GM21737 (cell line): ENCODE results near the gene PATJ.
"Not testable (repeated sequence)": the region's sequence is repeated elsewhere in the genome, so short reads cannot be mapped to it uniquely, and the experiment has no call there.

Experiments
- ATAC-seq: cut with Tn5 transposase; IDR thresholded peaks from one replicate; pipeline ENCODE4 v1.9.1; 2021; ENCODE audit warnings: mild to moderate bottlenecking, moderate library complexity; ENCODE audit not compliant: unreplicated experiment

PATJ gene

GRCh38 chr1:61875198-61875597 lies 132.9 kb downstream of the PATJ start:
- no peak for ATAC-seq

GRCh38 chr1:61879887-61880474 lies 137.7 kb downstream of the PATJ start:
- not testable (repeated sequence) for ATAC-seq

DNA sequence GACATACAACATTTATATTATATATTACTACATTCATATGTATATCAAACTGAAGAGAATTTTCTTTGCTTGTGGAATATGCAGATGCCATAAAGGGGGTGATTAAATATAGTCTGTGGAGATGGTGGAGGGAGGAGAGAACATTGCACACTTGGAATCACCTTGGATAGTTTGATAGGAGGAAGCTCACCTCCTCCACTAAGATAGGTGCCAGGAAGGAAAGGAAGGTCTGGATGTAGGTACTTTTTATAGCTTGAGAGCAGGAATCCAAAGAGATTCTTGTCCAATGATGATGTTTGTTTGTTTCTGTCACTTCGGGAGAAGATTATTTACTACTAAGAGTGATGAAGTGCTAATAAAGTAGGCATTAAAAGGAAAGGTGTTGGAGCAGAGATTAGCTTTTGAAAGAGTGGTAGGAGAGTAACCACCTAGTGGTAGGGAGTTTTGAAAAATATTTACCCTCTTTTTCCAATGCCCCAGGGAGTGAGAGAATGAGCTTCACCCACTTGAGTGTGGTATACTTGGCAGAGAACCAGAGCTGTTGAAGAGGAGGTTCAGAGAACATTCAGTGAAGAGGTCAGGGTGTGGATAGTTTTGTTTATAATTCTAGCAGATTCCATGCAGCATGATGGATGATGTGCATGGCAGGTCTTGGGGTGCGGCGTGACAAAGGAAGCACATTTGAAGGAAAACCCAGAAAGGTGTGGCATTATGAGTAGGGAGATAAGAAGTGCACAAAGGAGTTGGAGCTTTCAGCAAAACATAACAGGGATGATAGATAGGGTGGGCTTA lies 145.0 kb downstream of the PATJ start:
- no peak for ATAC-seq

DNA sequence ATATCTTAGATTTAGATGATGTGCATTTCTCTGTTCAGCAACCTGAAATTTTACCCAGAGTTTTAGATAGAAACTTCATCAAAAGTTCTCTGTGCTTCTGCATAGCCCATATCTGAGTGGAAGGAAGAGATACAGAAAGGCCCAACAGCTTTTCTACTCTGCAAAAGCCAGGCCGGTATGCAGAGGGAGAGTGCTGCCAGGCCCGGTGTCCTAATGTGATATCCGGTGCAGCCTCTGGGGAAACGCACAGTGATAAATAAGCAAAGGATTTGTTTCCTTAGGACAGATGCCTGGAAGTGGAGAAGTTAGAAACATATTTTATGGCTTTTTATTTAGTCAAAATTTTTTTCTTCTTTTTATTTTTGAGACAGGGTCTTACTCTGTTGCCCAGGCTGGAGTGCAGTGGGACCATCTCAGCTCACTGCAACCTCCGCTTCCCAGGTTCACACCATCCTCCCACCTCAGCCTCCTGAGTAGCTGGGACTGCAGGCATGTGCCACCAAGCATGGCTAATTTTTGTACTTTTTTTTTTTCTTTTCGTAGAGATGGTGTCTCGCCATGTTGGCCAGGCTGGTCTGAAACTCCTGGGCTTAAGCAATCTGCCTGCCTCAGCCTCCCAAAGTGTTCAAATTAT lies 145.8 kb downstream of the PATJ start:
- ATAC-seq = no peak

GRCh38 chr1:61888808-61889207 lies 146.5 kb downstream of the PATJ start:
- no peak for ATAC-seq

GRCh38 chr1:61890435-61890834 lies 148.2 kb downstream of the PATJ start:
- not testable (repeated sequence) for ATAC-seq

DNA sequence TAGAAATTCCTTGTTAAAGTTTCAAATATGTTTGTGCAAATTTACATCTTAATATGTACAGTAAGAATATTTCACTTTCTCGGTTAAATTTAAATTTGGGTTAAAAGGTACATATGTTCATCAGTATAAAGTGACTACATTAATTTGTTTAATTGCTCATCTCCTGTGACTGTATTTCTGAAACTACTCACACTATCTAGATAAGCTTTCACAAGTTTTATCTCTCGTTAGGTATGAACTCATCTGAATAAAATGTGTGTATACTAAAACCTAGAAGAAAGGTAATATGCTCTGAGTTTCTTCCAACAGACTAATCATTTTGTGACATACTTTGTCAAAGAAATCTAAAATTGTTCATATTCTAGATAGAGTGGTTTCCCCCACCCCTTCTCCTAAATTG lies 150.7 kb downstream of the PATJ start:
- no peak for ATAC-seq

DNA sequence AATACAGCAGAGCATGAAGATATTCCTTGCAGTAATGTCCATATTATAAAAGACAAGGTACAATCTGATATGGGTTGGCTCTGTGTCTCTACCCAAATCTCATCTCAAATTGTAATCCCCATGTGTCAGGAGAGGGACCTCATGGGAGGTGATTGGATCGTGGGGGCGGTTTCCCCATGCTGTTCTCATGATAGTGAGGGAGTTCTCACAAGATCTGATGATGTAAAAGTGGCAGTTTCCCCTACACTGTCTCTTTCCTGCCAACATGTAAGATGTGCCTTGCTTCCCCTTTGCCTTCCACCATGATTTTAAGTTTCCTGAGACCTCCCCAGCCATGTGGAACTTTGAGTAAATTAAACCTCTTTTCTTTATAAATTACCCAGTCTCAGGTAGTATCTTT lies 152.0 kb downstream of the PATJ start:
- ATAC-seq = not testable (repeated sequence)

DNA sequence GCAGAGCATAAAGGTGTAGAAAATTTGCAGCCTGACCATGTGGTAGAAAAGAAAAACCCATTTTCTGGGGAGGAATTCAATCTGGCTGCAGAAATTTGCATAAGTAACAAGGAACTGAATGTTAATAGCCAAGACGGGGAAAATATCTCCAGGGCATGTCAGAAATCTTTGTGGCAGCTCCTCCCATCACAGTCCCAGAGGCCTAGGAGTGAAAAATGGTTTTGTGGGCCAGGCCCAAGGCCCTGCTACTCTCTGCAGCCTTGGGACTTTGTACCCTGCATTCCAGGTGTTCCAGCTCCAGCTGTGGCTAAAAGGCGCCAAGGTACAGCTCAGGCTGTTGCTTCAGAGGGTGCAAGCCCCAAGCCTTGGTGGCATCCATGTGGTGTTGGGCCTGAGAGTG lies 152.9 kb downstream of the PATJ start:
- no peak for ATAC-seq

DNA sequence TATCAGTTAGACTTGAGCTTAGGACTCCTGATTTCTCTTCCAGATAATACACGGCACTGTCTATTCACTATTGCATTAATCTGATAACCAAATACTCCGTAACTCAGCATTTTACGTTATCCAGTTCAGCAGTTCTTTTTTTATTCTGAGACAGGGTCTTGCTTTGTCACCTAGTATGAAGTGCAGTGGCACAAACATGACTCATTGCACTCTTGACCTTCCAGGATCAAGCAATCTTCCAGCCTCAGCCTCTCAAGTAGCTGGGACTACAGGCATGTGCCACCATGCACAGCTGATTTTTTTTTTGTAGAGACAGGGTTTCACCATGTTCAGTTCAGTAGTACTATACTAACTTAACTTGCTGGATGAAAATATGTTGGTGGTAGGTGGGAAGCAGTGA lies 156.4 kb downstream of the PATJ start:
- no peak for ATAC-seq

DNA sequence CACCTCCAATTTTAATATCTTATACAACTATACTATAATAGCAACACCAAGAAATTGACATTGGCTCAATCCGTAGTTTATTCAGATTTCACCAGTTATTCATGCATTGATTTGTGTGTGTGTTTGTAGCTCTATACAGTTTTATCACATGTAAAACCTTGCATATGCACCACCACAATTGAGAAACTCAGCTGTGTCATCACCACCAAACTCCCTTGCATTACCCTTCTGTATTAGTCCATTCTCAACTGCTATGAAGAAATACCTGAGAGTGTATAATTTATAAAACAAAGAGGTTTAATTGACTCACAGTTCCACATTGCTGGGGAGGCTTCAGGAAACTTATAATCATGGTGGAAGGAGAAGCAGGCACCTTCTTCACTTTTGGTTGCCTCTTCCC lies 162.1 kb downstream of the PATJ start:
- no peak for ATAC-seq

DNA sequence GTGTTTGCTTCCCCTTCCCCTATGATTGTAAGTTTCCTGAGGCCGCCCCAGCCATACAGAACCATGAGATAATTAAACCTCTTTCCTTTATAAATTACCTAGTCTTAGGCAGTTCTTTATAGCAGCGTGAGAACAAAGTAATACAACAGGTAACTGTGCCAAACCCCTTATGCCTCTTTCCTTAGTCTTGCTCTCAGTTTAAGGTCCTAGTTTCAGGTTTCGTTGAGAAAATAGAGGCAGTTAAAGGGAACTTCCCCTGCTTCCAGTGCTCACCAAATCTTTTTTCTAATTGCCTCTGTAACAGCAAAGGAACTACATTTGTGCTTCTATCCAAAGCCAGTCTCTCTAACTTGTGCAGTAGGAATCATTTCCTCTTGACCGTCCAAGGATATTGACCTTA lies 164.8 kb downstream of the PATJ start:
- no peak for ATAC-seq

- no peak for ATAC-seq
Measured at GRCh38 chr1:61910035-61910434, 167.8 kb downstream of the PATJ start.

- ATAC-seq = no peak
Measured at GRCh38 chr1:61914823-61915482, 172.7 kb downstream of the PATJ start.

GRCh38 chr1:61921435-61921834 lies 179.2 kb downstream of the PATJ start:
- no peak for ATAC-seq

DNA sequence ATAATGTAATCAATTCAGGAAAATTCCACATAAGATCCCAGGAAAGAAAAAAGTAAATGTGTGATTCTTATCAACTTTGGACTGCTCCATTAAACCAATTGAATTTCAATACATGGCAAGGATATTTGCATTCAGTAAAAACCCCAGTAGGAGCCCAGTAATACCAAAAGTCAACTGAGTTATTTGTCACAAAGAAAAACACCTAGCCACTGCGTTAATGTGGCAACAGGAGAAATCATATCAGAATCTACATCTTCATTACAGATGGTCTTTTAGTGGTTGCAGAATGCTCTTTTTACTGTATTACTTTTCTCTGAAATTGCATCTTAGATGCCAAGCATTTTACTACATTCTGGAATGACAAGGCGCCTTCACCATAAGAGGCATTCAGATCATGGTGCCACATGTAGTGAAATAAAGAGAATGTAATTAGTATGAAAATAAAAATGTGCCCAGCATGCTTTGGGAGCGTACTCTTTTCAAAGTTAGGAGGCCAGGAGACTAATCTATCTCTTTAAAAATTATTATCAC lies 180.7 kb downstream of the PATJ start:
- no peak for ATAC-seq

- no peak for ATAC-seq
Measured at GRCh38 chr1:61925591-61926298, 183.5 kb downstream of the PATJ start.

- no peak for ATAC-seq
Measured at GRCh38 chr1:61926597-61926996, 184.3 kb downstream of the PATJ start.

GRCh38 chr1:61930116-61930645 lies 187.9 kb downstream of the PATJ start:
- ATAC-seq = no peak

DNA sequence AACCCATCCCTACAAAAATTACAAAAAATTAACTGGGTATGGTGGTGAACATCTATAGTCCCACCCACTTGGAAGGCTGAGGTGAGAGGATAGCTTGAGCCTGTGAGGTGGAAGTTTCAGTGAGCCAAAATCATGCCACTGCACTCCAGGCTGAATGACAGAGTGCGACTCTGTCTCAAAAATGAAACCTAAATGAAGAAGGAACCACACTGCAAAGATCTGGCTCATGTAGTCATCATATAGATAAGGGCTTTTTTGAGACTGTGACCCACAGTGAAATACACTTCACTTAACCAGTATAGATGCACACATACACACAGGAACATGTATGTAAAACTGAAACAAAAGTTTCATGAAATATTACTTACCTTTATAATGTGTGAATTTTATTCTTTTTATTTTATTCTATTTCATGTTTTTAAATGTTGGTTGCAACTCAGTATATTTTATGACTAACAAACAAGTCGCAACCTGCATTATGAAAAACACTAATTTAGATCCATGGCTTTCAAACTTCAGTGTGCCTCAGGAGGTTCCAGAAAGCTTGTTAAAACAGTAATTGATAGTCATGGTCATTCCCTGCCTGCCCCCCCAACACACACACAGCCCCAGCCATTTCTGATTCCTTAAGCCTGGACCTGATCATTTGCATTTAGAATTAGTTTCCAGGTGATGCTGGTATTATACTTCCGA lies 189.5 kb downstream of the PATJ start:
- no peak for ATAC-seq
